AG04449 (cell line): ENCODE measurements around the gene DYRK4.

ENCODE experiments used
- CTCF ChIA-PET: fragments of 350-600 bp; formaldehyde crosslinking; extraction: SDS; loops from one replicate; lab custom pipeline; 2021; ENCODE audit warnings: antibody characterized with exemption; lab: Yijun Ruan, JAX
- POLR2A ChIA-PET: fragments of 400-600, 350-600 bp; formaldehyde crosslinking; extraction: SDS; loops from one replicate; lab custom pipeline; 2020; ENCODE audit warnings: antibody characterized with exemption, inconsistent platforms; lab: Yijun Ruan, JAX
- DNase-seq: peaks from one replicate; pipeline ENCODE4 v3.0.0-alpha.2; 2010; ENCODE audit warnings: low read depth, low spot score
- H3K4me3 ChIP-seq: 2 replicates; pipeline ENCODE4 v1.5.1; 2011; ENCODE audit warnings: low read depth, mild to moderate bottlenecking, control low read depth, low read length
- CTCF ChIP-seq: IDR thresholded peaks from one replicate; pipeline ENCODE4 v1.5.1; 2011; ENCODE audit warnings: mild to moderate bottlenecking, moderate library complexity, low read length, control low read depth, inconsistent platforms; ENCODE audit not compliant: insufficient read depth; ENCODE audit errors: missing control alignments

DYRK4 gene

DNA sequence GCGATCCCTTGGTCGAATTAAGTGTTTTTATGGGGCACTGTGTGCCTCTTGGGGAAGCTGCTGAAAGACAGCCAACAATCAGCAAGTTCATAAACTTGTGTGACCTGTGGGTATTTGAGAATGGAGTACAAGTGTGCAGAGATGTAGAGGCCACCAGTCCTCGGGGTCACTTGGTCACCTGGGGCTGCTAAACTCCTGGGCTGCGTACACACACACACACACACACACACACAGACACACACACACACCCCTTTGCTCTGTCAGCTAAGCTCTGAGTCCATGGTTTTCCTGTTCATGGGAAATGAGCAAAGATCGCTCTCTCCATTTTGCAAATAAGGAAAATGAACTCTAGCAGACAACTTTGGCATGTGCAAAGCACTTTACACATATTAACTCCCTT, 24.5 kb downstream of the DYRK4 start:
- no peak for DNase-seq
- TF ChIP-seq CTCF: no peak
- H3K4me3 ChIP-seq: no peak overlapping the region
- POLR2A ChIA-PET: no interaction called here
- CTCF ChIA-PET: interaction anchor here (1.4 kb wide), 1 partner anchor 19 kb away, joined by 4 read pairs; no protein-coding TSS in a partner anchor

- ChIA-PET POLR2A (no interaction called here), CTCF (no interaction called here)
- TF ChIP-seq CTCF: no peak
- no peak overlapping the region for H3K4me3 ChIP-seq
- DNase-seq: no peak
Observed at GRCh38 chr12:4587108-4587507, 25.1 kb downstream of the DYRK4 start.

DNA sequence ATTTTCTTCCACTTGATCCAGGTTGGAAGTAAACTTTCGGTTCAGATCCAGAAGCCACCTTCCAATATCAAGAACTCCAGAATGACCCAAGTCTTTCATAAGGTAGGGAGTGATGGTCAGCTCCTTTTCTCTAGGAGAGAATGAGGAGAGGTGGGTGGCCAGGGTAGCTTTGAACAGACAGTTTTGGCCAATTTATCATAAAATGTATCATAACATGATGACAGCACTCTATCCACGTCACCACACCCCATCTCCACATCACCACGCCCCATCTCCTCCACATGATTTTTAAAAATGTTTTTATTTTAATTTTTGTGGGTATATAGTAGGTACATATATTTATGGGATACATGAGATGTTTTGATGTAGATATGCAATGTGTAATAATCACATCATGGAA, 26.9 kb downstream of the DYRK4 start:
- ChIA-PET POLR2A (no interaction called here), CTCF (interaction anchor here (0.9 kb wide), 1 partner anchor 15 kb away, joined by 3 read pairs; no protein-coding TSS in a partner anchor)
- TF ChIP-seq CTCF: no peak
- no peak overlapping the region for H3K4me3 ChIP-seq
- DNase-seq: no peak

DNA sequence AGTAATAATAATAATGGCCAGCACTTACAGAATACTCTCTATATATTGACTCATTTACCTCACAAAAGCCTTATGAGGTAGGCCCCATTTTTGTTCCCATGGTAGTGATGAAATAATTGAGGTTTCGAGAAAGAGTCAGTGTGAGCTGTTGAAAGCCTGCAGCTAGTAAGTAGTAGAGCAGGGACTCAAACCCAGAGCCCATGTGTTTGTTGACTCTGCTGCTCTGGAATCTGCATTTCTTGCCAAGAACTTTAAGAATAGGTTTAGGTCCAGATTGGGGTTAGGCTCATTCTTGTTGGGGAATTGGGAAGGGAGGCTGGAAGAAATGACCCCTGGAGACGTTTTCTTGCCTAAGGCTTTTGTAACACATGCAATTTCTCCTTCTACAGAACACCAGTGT, 27.9 kb downstream of the DYRK4 start:
- ChIA-PET CTCF (interaction anchor here (1.2 to 3.2 kb wide), 2 partner anchors 9 to 14 kb away, joined by 3 to 21 read pairs; no protein-coding TSS in a partner anchor), POLR2A (no interaction called here)
- H3K4me3 ChIP-seq: no peak overlapping the region
- TF ChIP-seq CTCF: no peak
- DNase-seq: no peak

GRCh38 chr12:4591180-4591687, 29.2 kb downstream of the DYRK4 start:
- no peak for DNase-seq
- H3K4me3 ChIP-seq: no peak overlapping the region
- POLR2A ChIA-PET: no interaction called here
- CTCF ChIA-PET: interaction anchor here (0.6 to 3.2 kb wide), 2 partner anchors 13 to 64 kb away, joined by 3 to 21 read pairs; no protein-coding TSS in a partner anchor
- TF ChIP-seq CTCF: no peak

- ChIA-PET CTCF (interaction anchor here (3.0 kb wide), 1 partner anchor 9 kb away, joined by 14 read pairs; no protein-coding TSS in a partner anchor), POLR2A (no interaction called here)
- TF ChIP-seq CTCF: no peak
- no peak for DNase-seq
- H3K4me3 ChIP-seq: no peak overlapping the region
Observed at GRCh38 chr12:4595881-4596280, 33.9 kb downstream of the DYRK4 start.
